NCI-H345 (cell line): ENCODE measurements around the gene NELFB.

Experiments
- DNase-seq: peaks from one replicate; lab custom pipeline; 2025; lab: John Stamatoyannopoulos, UW

The NELFB gene

DNA sequence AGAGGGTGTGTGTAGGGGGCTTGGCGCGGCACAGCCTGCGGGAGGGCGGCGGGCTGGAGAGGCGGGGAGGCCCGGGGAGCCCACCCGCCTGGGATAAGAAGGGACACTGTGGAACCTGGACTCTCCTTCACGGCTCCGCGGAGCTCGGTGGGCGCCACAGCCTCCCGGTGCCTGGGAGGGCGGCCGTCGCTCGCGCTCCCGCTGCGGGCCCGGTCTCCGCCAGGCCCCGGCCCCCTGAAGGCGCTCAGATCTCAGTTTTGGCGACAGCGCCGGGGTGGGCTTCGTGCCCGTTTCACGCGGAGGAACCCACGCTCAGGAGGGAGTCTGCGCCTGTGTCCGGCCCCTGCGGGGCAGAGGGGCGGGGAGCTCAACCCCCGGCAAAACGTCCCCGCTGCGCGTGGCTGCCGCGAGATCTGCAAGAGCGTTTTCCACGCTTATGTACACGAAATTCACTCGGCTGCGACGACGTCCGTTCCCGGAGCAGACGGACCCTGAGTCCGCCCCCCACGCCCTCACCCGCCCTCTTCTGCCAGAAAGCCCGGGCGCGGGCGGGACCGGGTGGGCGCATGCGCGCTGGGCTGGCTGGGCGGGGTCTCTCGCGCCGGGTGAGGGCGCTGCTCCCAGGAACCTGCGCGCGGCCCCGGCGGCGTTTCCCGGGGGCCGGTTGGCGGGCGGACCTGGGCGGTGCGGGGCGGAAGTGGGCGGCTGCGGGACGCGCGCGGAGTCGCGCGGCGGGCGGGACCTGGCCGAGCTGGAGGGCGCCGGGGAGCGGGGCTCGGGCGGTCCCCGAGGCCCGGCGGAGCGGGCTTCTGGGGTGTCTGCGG lies at the start of gene NELFB:
NELFB (plus strand) TSS at position 704 of the 824 bp plus-strand sequence.
- DNase-seq: peak; percentile 92

DNA sequence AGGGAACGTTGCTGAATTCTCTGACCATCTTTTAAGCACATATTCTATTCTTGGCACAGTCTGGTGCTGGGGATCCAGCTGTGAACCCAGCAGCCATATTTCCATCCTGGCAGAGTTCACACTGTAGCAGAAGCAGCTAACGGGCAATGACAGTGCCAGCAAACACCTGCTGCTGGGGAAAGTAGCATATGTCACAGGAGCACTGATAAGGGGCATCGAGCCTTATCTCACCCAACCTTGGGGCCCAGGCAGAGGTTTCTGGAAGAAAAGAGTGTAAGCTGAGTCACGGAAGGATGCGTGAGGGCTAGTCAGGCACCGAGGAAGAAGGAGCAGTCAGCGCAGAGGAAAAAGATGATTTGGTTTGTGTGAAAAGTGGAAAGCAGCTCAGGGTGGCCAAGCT lies 48.5 kb upstream of the NELFB start:
- DNase-seq: no peak

DNA sequence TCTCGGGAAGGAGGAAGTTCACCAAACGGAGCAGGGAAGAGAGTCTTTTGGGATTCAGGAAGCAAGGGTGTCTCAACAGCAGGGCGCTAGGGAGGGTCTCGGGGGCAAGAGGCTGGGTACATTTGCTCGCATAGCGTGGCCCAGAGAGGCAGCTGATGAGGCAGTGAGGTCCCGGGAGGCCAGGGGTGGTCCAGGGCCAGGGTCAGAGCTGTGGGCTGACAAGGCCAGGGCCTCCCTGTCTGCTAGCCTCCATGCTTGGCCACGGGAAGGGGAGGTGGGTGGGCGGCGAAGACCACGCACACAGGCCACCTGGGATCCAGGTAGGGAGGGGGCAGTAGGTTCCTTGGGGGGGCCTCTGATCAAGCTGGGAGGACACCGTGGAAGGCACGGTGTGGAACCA lies 43.6 kb upstream of the NELFB start:
- no peak for DNase-seq

DNA sequence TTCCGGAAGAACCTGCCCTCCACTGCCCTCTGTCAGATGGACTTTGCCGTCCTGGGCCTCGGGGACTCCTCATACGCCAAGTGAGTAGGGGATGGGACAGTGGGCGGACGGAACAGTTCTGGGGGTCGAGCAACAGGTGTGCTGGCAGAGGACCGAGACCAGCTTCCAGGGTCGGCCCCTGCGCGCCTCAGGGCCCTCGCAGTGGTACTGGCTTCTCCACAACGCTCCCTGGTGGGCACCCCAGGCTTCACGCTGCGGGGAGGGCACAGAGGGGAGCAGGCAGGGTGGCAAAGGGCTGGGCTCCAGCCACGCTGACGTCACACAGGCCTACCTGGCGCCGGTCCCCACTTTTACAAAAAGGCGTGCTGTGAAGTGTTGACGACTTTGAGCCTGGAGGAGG lies 42.6 kb upstream of the NELFB start:
- no peak for DNase-seq

DNA sequence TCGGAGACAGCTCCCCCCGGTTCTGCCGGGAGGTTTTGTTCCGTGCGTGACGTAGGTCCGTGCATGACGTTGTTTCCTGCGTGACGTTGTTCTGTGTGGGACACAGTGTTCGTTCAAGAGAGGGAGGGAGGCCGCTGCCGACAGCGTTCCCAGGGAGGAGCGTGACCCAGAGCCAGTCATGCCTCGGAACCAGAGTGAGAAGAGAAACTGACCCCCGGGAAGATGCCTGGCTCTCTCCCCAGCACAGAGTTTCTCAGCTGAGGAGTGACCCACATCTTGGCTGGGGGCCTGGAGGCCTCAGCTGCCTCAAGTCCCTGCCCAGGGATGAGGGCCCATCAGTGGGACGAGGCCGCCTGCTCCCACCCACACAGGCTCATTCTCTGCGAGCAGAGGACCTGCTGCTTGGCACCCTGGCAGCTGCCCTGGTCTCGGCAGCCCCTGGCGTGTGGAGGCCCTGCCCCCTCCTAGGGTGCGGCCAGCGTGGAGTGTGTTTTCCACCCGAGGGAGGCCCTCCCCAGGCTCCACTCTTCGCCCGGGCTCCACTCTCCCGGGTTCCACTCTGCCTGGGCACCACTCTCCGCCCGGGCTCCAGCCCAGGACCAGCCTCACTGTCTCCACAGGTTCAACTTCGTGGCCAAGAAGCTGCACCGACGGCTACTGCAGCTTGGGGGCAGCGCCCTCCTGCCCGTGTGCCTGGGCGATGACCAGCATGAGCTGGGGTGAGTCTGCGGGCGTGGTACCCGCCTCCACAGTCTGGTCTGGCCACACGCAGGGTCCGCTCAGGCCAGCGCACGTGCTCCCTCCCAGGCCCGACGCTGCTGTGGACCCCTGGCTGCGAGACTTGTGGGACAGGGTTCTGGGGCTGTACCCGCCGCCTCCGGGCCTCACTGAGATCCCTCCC lies 41.7 kb upstream of the NELFB start:
- no peak for DNase-seq

DNA sequence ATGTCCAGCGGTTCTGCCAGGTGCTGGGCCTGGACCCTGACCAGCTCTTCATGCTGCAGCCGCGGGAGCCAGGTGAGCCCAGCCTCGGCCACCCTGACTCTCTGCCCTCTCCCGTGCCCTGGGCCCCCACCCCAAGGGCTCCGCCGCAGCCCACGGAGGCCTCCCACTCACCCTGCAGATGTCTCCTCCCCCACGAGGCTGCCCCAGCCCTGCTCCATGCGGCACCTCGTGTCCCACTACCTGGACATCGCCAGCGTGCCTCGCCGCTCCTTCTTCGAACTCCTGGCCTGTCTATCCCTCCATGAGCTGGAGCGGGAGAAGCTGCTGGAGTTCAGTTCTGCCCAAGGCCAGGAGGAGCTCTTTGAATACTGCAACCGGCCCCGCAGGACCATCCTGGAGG lies 40.5 kb upstream of the NELFB start:
- DNase-seq: no peak

DNA sequence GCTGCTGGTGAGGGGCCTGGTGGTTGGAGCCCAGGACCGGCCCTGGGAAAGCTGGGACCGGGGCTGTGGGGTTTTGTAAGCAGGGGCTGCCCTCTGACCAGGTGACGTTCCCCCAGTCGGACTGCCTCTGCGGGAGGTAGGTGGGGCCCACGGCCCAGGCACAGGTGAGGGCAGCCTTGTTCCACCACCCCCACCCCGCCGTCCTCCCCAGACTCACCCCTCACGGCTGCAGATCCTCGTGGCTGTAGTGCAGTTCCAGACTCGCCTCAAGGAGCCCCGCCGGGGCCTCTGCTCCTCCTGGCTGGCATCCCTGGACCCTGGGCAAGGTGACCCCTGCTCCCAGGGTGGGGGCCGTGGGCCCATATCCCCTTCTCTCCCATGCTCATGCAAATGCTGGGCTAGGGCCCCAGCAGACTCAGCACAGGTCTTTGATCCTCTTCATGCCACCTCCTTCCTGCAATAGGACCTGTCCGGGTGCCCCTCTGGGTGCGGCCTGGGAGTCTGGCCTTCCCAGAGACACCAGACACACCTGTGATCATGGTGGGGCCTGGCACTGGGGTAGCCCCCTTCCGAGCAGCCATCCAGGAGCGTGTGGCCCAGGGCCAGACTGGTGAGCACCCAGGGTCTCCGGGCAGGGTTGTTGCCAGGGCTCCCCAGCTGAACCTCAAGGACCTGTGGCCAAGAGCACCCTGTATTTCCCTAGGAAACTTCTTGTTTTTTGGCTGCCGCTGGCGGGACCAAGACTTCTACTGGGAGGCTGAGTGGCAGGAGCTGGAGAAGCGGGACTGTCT lies 39.7 kb upstream of the NELFB start:
- DNase-seq: no peak

DNA sequence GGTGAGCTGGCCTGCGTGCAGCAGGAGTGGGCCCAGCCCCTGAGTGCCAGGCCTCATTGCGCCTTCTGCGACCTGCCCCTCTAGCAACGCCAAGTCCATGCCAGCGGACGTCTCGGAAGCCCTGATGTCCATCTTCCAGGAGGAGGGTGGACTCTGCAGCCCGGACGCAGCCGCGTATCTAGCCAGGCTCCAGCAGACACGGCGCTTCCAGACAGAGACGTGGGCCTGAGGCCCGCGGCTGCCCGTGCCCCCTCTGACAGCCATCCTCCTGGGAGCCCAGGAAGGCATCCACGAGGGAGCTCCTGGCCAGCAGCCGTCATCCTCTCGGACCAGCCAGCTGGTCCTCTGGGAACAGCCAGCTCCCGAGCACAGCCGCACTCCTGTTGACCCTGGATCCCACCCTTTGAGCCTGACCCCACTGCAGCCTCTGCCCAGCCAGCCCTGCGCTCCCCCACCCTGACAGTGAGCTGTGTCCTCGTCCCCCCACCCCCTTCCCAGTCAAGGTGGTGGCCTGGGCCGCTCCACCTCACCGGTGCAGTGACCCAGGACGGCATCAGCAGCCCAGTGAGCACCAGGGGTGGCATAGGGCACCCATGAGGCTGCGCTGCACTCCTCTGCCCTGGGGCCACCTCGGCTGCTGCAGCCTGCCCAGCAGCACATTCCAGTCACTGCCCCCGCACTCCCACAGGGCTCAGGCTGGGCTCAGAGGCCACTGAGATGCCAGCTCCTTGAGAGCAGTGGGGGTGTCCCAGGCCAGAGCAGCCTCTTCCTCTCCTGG lies 38.8 kb upstream of the NELFB start:
- no peak for DNase-seq

DNA sequence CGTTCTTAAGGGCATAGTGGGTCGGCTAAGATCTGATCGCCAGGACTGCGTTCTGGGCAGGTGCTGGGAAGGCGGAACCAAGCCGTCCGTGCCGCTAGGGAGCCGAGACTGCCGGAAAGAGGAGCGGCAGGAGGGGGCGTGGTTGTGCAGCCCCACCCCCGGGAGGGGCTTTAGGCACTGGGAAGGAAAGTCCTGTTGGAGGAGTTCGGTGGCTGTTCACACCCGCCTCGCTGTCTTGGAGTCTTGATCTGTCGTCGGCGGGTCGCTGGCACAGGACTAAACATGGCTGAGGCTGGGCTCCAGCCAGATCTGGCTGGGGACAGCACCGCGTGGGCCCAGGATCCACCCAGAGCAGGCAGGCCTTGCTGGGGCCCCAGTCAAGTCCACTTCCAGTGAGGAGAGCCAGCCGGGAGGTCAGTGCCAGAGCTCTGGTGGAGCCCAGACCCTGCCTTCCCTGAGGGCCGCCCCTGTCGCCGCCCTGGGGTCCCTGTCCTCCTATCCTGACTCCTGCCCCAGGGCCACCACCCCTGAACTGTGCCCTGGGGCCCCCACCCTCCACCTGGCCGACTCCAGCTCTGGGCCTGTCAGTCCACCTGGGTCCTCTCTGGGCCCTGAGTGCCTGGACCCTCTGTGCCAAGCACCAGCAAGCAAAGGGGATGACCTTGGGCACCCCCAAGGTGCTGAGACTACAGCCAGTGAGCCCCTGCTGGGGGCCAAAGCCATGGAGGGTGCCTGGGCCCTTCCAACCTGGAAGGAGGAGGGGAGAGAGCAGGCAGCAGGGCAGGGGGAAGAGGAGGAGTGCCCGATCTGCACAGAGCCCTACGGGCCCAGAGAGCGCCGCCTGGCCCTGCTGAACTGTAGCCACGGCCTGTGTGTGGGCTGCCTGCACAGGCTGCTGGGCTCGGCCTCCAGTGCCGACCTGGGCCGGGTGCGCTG lies 37.6 kb upstream of the NELFB start:
- no peak for DNase-seq

DNA sequence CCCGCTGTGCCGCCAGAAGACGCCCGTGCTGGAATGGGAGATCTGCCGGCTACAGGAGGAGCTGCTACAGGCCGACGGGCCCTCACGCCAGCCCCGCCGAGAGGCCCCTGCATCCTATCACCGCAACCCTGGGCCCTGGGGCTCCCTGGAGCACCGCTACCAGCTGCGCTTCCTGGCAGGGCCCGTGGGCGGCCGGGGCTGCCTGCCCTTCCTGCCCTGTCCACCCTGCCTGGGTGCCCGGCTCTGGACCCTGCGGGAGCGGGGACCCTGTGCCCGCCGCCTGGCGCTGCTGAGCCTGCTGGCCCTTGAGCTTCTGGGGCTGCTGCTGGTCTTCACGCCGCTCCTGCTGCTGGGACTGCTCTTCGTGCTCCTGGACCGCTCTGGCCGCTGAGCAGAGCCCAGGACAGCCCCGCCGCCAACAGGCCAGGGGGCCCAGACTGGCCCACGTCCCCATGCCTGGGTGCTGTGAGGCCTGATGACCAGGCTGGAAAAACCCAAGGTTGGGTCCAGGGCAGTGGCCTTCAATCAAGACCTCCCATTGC lies 36.8 kb upstream of the NELFB start:
- DNase-seq: no peak

DNA sequence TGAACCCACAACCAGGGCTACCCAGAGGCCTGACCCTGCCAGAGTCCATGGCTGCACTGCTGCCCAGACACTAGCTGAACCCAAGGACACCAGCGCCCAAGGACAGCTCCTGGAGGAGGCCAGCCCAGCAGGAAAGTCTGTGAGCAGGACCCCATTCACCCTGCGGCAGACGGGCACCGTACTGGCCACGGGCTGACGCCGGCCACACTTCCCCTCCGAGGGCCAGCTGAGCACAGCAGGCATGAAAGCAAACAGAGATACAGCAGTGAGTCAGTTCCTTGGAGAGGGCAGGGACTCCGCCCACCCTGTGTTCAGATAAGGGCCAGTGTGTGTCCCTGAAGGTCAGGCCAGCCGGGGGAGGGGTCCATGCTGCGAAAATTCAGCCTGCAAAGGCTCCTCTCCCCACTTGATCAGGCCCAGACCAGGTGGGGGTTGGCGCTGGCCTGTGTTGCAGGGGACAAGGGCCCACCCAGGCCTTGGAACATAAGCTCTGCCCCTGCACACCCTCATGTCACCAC lies 36.3 kb upstream of the NELFB start:
- no peak for DNase-seq

DNA sequence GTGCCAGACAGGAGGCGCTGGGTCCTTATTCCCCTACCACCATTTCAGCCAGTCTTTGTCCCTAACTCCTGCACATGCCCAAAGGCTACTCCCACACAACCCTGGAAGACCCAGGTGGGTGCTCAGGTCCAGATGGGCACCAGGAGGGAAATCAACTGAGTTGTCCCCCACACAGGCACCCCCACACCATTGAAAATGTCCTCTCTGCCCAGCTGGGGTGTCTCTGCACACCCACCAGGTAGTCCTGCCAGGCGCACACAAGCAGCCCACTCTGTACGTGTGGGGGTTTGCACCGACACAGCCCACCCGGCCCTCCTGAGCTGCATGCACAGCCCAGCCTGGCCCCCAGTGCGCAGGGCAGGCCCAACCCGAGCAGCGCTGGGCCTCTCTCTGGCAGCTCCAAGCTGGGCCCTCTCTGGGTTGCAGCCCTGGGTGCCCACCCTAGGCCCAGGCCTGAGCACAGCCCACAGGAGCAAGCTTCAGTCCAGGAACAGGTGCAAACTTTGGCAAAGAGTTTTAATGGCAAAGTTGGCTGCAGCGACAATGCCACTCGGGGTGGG lies 35.3 kb upstream of the NELFB start:
- DNase-seq: no peak

DNA sequence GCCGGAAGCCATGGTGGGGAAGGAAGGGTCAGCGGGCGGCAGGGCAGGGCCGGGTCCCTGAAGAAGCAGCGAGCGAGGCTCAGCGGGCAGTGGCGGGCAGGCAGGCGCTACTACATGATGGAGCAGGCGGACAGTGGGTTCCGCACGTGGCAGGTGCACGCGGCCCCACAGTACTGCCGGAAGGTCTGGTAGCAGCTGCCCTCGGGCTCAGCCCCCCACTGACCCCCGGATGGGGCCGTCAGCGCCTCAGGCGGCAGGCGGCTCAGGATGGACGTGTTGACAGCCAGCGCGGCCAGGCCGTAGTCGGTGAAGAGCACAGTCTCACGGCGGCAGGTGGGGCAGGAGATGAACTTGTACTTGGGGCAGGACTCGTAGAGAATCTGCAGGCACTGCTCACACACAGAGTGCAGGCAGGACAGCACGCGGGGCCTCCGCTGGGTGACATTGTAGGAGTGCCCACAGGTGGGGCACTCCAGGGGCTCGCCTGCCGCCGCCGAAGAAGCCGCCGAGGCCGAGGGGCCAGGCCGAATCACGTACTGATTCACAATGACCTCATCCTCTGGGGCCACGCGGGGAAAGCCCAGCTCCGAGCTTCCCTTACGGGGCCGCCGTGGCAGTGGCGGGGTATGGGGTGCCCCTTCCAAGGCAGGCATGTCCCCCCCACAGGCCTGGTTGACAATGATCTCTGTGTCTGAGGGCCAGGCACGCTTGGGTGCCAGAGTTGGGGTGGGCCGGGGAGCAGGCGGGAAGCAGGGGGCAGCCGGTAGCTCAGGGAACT lies 34.6 kb upstream of the NELFB start:
- no peak for DNase-seq

DNA sequence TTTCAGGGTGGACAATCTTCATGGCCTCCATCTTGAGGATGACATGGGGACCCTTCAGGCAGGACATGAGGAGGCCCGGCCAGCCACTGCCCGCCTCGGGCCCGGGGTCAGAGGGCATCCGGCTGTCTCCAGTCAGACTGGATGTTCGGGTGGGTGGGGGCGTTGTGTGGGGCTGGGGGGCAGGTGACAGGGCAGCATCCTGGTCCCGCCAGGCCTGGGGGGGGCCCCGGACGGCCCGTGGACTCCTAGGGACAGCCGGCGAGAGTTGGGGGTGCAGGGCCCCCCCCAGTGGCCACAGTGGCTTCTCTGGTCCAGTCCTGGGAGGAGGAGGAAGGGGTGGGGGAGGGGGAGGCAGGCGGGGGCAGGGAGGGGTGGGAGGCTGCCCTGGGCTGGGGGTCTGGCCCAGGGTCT lies 34.0 kb upstream of the NELFB start:
- DNase-seq: no peak

DNA sequence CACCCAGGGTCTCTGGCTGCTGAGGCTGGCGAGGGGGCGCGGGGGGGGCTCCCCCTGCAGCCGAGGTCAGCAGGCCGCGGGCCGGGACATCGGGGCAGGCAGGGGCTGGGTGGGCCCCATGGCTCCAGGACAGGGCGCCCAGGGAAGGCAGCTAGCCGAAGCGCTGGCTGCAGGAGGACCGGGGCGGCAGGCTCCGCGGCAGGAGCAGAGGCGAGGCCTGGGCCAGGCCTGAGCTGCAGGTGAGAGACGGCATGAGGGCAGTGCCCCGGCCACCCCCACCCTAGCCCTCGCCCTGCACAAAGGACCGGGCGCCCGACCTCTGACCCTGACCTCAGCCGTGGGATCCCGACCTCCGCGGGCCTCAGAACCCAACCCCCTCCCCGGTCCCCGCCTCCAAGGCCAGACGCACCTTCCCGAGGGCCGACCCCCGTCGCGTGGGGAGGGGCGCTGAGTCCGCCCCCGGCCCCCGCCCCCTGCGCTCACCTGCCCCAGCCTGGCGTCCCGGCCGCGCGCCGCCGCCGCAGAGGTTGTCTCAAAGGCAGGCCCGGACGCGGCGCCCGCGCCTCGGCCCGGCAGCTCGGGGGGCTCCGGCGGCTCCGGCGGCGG lies 33.5 kb upstream of the NELFB start:
- peak; percentile 49 for DNase-seq

DNA sequence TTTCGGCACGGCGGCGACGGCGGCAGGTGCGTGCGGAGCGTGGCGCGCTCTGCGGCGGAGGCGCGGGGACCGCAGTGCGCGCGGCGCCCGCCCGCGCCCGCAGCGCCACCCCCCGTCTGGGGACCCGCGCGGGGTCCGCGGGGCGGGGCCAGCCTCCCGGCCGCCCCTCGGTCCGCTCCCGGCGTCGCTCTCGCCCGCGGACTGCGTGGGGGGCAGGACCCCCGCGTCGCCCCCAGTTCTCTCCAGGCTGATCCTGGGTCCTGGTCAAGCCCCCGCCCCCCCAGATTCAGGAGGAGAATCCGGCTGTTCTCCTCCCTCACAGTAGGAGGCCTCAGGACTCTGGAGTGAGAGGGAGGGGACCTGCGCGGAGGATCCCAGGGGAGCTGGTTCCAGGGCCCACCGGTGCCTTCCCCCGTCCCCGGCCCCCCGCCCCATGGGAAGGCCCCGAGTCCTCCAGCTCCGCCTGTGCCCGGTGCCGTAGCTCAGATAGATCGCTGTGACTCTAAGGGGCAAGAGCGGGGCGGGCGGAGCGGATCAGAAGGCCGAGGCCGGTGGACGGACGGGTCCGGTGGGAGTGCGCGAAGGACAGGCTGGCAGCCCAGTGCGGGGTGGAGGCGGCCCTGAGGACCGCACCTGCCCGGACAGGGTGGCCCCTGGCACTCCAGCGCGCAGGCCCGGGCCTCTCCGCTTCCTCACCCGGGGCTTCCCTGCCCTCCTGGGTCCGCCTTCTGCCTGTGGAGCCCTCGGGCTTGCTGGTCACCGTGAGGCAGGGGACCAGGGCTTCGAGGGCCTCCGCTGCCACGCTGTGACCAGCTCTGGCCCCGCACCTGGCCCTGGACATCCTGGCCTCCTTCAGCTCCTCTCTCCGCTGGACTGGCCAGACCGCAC lies 32.7 kb upstream of the NELFB start, which contains the start of gene RNF208:
RNF208 (minus strand) TSS at position 51 of the 888 bp plus-strand sequence. CDS start 1,028 bp downstream, outside the sequence.
- peak; percentile 48 for DNase-seq
